Muscle layer of colon (tissue), 2 donors: ENCODE measurements around the gene TGFBI.

Source experiments
- H3K27ac ChIP-seq: one replicate; pipeline ENCODE4 v1.7.0; 2013; ENCODE audit warnings: low read depth, mild to moderate bottlenecking, low read length, moderate library complexity
- H3K27me3 ChIP-seq, 2 donors: one replicate each; pipeline ENCODE4 v1.7.0; 2013; ENCODE audit warnings: low read length in 2 of 2, mild to moderate bottlenecking in 2 of 2; ENCODE audit not compliant: insufficient read depth in 2 of 2, control insufficient read depth in 1 of 2
- H3K36me3 ChIP-seq: one replicate; pipeline ENCODE4 v1.7.0; 2013; ENCODE audit warnings: mild to moderate bottlenecking, low read length; ENCODE audit not compliant: insufficient read depth
- H3K4me1 ChIP-seq: one replicate; pipeline ENCODE4 v1.7.0; 2013; ENCODE audit warnings: mild to moderate bottlenecking, low read length; ENCODE audit not compliant: insufficient read depth
- H3K4me3 ChIP-seq, 2 donors: one replicate each; pipeline ENCODE4 v1.7.0; 2013; ENCODE audit warnings: low read length in 2 of 2, low read depth in 1 of 2, mild to moderate bottlenecking in 1 of 2, moderate library complexity in 1 of 2
- H3K9ac ChIP-seq: one replicate; pipeline ENCODE4 v1.7.0; 2013; ENCODE audit warnings: low read length
- H3K9me3 ChIP-seq: one replicate; pipeline ENCODE4 v1.7.0; 2013; ENCODE audit warnings: mild to moderate bottlenecking, low read length
- donor health status: abdominal sarcoma.
- donor health status: Adenocarcinoma of cecum.

Gene TGFBI

DNA sequence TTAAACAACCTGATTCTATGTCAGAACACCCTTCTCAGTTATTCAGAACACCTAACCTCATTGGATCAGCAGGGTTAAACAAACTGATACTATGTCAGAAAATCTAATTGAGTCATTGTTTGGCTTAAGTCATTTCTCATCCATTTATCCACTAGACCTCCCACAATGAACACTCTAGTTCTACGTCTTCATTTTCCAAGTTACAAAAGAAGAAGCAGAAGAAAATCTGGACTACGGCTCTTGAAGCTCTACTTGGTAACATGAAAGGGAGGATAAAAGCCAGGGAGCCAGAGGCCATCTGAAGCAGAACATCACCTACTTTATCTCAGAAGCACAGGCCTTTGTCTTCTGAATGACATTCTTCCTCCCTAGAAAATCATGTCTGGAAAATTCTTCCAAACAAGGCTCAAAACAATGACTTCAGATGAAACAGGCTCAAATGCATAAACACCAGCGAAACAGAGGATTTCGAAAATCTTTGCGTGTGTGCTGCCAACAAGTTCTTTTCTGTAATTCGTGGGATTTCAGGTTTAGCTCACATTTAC lies 35.4 kb upstream of the TGFBI start:
- H3K36me3 ChIP-seq: no peaks in the 10 kb centered on the region
- peaks cover 22% of the 10 kb centered on the region for H3K4me1 ChIP-seq
- no peaks in the 10 kb centered on the region for H3K9me3 ChIP-seq
- H3K27me3 ChIP-seq: no peaks in the 10 kb centered on the region
- H3K9ac ChIP-seq: no peak overlapping the region
- no peak overlapping the region for H3K4me3 ChIP-seq
- H3K27ac ChIP-seq: peak overlapping the region; percentile 39

DNA sequence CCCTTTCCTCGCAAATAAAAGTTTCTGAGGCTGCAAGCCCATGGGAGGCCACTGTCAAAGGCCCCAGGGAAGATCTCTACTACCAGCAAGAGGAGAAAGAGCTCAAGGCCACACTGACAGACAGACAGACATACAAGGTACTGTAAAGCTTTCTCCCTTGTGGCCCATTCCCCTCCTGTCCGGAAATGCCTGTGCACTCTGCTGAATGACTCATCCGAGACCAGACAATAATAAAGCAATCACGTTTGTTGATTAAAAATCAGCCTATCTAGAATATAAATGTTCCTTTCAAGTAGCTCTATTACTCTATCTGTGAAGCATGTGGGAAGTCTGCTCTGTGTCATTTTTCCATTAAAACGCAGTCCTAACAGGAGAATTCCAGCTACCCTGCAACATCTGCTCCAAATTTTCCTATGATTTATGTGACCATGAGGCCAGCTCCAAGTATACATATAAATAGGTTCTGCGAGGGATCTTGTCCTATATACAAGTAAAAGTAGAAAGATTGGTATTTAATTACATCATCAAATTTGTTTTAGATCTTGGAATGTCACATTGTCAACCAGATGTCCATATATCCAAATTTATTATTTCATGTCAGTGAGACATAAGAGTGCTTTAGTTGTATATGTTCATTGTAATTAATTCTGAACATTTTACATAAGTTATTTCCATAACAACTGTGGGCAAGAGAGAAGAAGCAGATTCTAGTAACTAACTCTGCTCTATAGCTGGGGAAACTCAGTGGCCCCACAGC lies 34.7 kb upstream of the TGFBI start:
- Histone ChIP-seq H3K9me3 (no peaks in the 10 kb centered on the region), H3K9ac (no peak overlapping the region), H3K27me3 (no peaks in the 10 kb centered on the region), H3K27ac (peak overlapping the region; percentile 4), H3K36me3 (no peaks in the 10 kb centered on the region), H3K4me3 (no peak overlapping the region), H3K4me1 (peaks cover 22% of the 10 kb centered on the region)

DNA sequence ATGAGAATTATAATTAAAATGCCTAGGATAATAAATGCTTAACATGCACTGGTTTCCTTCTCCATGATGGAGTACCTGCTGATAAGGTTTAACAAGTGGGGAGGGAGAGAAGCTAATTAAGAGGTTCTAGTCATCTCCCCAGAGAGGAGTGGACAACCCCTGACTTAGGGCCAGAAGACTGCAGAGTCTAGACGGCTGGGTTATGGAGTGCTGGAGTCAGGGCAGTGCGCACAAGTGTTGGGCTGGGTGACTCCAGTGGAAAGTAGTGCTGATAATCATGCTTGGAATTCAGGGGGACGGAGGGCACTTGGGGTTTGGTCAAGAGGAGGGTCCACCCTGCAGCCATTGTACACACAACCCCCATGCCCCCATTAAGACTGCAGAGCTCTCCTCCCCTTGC lies 32.8 kb upstream of the TGFBI start:
- Histone ChIP-seq H3K36me3 (no peaks in the 10 kb centered on the region), H3K4me3 (no peak overlapping the region), H3K4me1 (peaks cover 22% of the 10 kb centered on the region), H3K9me3 (no peaks in the 10 kb centered on the region), H3K27ac (no peak overlapping the region), H3K27me3 (no peaks in the 10 kb centered on the region), H3K9ac (no peak overlapping the region)

DNA sequence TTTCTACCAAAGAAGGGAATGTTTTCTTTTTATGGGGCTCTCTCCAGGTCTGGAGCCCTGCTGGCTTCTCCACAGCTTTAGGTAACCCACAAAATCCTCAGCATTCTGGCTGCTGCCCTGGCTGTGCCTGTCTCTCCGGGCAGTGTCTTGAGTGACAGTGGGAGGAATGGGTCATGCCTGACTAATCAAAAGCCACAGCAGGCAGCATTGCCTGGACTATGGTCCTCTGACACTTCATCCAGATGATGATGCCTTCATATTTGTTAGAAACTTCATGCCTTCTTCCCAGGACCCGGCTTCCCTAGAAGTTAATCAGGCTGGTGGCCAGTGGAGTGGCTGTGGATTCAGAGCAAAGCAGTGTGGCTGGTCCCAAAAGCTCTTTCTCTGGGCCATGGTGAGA lies 32.2 kb upstream of the TGFBI start:
- Histone ChIP-seq H3K36me3 (no peaks in the 10 kb centered on the region), H3K27ac (no peak overlapping the region), H3K27me3 (no peaks in the 10 kb centered on the region), H3K4me3 (no peak overlapping the region), H3K9me3 (no peaks in the 10 kb centered on the region), H3K9ac (no peak overlapping the region), H3K4me1 (peaks cover 22% of the 10 kb centered on the region)

DNA sequence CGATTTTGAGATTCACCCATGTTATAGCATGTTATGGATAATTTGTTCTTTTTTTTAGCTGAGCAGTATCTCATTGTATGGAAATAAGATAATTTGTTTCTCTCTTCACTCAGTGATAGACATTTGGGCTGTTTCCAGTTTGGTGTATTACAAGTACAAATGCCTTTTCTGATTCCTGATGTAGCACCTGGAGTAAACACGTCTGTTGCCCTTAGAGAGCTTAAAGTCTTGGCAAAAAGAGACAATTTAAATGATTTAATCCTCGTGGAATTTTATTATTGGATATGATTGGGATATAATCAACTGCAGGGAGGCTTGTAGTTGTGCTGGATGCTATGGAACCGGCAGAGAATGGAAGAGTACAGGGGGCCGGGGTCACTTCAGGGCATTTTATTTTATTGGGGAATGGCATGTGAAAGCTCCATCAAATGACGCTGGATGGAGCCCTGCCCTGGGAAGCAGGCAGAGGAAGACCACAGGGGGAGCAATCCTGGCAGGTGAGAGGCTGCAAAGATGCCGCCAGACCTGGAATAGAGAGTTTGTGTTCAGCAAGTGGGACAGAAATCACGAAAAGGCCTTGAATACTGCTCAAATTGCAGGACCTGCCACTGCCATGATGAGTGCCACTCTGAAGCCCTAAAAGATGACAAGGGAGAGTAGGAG lies 31.0 kb upstream of the TGFBI start:
- H3K4me3 ChIP-seq: no peak overlapping the region
- H3K27ac ChIP-seq: no peak overlapping the region
- H3K9ac ChIP-seq: no peak overlapping the region
- no peaks in the 10 kb centered on the region for H3K36me3 ChIP-seq
- no peaks in the 10 kb centered on the region for H3K9me3 ChIP-seq
- no peaks in the 10 kb centered on the region for H3K27me3 ChIP-seq
- peaks cover 22% of the 10 kb centered on the region for H3K4me1 ChIP-seq

DNA sequence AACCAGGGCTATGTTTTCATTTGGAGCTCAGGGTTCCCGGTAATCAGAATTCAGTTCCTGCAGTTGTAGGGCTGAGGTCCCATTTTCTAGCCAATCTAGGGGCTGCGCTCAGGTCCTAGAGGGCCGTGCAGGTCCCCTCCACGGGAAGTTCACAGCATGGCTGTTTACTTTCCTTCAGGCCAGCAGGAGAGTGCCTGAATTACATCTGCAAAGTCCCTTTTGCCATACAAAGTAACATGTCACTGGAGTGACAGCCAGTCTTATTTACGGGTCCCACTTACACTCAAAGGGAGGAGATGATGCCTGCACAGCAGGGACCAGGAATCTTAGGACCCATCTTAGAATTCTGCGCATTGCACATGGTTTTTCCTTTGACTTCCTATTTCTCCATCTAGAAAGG lies 29.9 kb upstream of the TGFBI start:
- peaks cover 13% of the 10 kb centered on the region for H3K4me1 ChIP-seq
- no peaks in the 10 kb centered on the region for H3K9me3 ChIP-seq
- no peaks in the 10 kb centered on the region for H3K36me3 ChIP-seq
- H3K27ac ChIP-seq: no peak overlapping the region
- no peak overlapping the region for H3K9ac ChIP-seq
- H3K4me3 ChIP-seq: no peak overlapping the region
- H3K27me3 ChIP-seq: no peaks in the 10 kb centered on the region

DNA sequence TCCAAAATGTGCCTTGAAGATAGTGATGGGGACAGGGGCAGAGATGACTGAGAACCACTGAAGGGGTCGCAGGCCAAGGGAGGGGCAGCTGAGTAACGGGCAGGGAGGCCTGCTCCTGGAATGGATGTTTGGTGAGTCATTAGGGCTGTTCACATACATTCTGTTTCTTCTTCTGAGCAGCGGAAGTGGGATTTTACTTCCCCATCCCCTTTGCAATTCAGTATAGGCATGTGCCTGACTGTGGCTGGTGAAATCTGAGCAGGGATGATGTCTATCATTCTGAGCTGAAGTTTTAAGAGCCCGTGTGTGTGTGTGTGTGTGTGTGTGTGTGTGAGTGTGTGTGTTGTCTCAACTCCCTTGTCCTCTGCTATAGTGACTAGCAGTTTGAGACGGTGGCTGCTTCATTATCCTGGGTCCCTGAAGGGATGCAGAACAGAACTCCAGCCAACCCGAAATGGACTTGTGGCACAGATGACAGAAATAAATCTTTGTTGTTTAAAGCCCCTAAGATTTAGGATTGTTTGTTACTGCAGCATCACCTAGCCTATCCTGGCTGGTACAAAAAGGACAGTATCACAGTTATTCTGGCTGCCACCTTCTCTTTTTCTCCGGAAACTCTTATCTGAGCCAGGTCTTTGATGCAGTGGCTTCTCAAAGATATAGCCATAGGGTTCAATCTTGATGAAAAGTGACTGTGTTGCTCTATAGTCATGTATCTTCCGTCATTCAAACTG lies 29.2 kb upstream of the TGFBI start:
- H3K27me3 ChIP-seq: no peaks in the 10 kb centered on the region
- no peak overlapping the region for H3K27ac ChIP-seq
- peaks cover 6% of the 10 kb centered on the region for H3K4me1 ChIP-seq
- H3K9me3 ChIP-seq: no peaks in the 10 kb centered on the region
- H3K36me3 ChIP-seq: no peaks in the 10 kb centered on the region
- no peak overlapping the region for H3K4me3 ChIP-seq
- no peak overlapping the region for H3K9ac ChIP-seq

DNA sequence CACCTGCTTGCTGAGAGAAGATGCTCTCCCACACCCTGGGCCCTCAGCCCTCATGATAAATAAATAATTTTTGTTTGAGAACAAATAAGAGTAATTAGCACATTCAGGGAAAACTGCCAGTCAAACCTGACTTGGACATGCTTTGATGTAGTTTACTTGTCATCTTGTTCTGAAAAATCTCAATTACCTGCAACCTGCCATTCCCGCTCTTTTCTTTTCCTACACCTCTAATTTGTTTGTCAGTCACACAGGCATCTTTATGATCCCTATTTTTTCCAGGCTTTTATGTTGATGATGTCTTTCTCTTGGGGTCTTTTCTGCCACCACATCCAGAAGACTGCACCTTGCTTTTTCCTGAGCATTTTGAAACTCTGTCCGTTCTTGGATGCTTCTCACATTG lies 28.6 kb upstream of the TGFBI start:
- H3K4me1 ChIP-seq: peaks cover 3% of the 10 kb centered on the region
- no peaks in the 10 kb centered on the region for H3K27me3 ChIP-seq
- H3K9me3 ChIP-seq: no peaks in the 10 kb centered on the region
- no peak overlapping the region for H3K4me3 ChIP-seq
- H3K27ac ChIP-seq: no peak overlapping the region
- H3K9ac ChIP-seq: no peak overlapping the region
- no peaks in the 10 kb centered on the region for H3K36me3 ChIP-seq

DNA sequence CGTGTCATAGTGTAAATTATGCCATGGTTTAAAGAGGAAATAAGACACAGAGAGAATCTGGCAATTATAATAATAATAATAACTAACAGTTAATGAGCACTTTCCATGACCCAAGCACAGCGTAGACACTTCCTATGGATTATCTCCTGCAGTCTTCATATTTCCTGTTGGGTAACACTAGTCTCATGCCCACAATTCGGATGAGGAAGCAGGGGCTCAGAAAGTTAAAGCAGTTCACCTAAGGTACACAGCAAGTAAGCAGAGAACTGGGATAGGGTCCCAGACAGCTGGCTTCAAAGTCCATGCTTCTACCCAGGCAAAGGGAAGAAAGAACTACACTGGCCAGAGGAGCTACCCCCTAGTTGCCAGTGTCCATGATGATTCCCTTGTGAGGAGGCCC lies 27.9 kb upstream of the TGFBI start:
- no peaks in the 10 kb centered on the region for H3K9me3 ChIP-seq
- peaks cover 9% of the 10 kb centered on the region for H3K4me1 ChIP-seq
- no peak overlapping the region for H3K4me3 ChIP-seq
- no peak overlapping the region for H3K27ac ChIP-seq
- H3K9ac ChIP-seq: no peak overlapping the region
- no peaks in the 10 kb centered on the region for H3K36me3 ChIP-seq
- H3K27me3 ChIP-seq: no peaks in the 10 kb centered on the region

DNA sequence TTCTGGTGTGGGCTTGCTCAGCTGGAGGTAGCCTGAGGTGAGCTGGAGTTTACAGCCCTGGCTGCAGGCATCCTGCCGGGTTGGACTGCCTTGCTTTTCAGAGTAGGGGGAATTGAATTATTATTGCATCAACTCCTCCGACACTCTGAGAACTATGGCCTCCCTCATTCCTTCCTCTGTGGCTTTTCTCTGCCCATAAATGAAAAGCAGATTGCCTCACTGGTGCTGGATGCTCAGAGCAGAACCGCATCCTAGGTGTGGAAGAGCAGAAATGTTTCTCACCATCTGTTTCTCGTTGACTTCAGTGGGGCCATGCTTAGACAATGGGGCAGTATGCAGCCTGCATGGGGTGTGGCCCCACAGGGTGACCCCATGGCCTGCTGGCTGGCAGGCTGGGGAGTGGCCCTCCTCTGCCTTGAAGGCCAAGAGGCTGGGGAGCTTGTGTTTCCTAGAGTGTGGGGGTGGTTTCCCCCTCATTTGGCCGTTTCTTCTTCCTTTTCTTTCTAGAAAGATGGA lies 27.3 kb upstream of the TGFBI start:
- no peaks in the 10 kb centered on the region for H3K36me3 ChIP-seq
- no peaks in the 10 kb centered on the region for H3K27me3 ChIP-seq
- no peak overlapping the region for H3K4me3 ChIP-seq
- no peak overlapping the region for H3K9ac ChIP-seq
- no peaks in the 10 kb centered on the region for H3K9me3 ChIP-seq
- no peak overlapping the region for H3K27ac ChIP-seq
- peaks cover 11% of the 10 kb centered on the region for H3K4me1 ChIP-seq

DNA sequence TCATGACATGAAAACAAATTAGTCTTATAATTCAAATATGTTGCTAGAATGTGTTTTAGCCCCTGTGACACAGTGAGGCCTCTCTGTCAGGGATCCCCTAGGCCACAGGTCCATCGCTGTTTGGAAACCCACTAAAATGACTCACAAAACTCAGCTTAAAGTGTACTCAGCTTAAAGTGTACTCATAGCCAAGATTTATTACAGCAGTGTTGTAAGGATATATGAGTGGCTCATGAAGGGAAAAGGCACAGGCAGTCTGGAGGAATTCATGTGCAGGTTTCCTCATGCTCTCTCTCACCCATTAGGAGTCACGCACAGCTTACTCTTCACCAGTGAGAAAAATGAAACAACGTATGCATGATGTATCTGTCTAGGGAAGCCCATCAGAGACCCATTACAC lies 24.4 kb upstream of the TGFBI start:
- no peaks in the 10 kb centered on the region for H3K9me3 ChIP-seq
- H3K4me1 ChIP-seq: peaks cover 10% of the 10 kb centered on the region
- H3K36me3 ChIP-seq: no peaks in the 10 kb centered on the region
- no peaks in the 10 kb centered on the region for H3K27me3 ChIP-seq
- H3K4me3 ChIP-seq: no peak overlapping the region
- no peak overlapping the region for H3K9ac ChIP-seq
- H3K27ac ChIP-seq: no peak overlapping the region
